SK-N-SH treated with all-trans-retinoic acid at 6 μM for 48 hours (cell line): ENCODE results near the gene SLC26A2.

Experiments used
- ATAC-seq: fragments of 200-7000 bp; cut with Tn5 transposase; 3 replicates; pipeline ENCODE4 v1.9.1; 2020; ENCODE audit warnings: mild to moderate bottlenecking, moderate library complexity
- ARNTL ChIP-seq: fragments of 450-650 bp; formaldehyde crosslinking; IDR thresholded peaks from 2 replicates; pipeline ENCODE4 v1.5.0; 2020; ENCODE audit warnings: low read depth, mild to moderate bottlenecking, moderate library complexity, borderline replicate concordance
- BACH2 ChIP-seq: fragments of 250-450 bp; sonication (Bioruptor Pico); IDR thresholded peaks from 2 replicates; pipeline ENCODE4 v1.9.0; 2021; ENCODE audit warnings: mild to moderate bottlenecking, borderline replicate concordance
- CSDC2 ChIP-seq: fragments of 250-450 bp; sonication (Bioruptor Pico); IDR thresholded peaks from 2 replicates; pipeline ENCODE4 v1.5.0; 2020; ENCODE audit warnings: mild to moderate bottlenecking, moderate library complexity
- ESRRG ChIP-seq: fragments of 250-450 bp; sonication (Bioruptor Pico); IDR thresholded peaks from 2 replicates; pipeline ENCODE4 v1.6.1; 2021; ENCODE audit warnings: mild to moderate bottlenecking
- GLIS3 ChIP-seq: fragments of 250-450 bp; sonication (Bioruptor Pico); IDR thresholded peaks from 2 replicates; pipeline ENCODE4 v1.5.0; 2020; ENCODE audit warnings: mild to moderate bottlenecking, moderate library complexity
- ISL1 ChIP-seq: fragments of 250-450 bp; sonication (Bioruptor Pico); IDR thresholded peaks from 2 replicates; pipeline ENCODE4 v2.1.2; 2022; ENCODE audit warnings: mild to moderate bottlenecking, moderate library complexity
- OSR1 ChIP-seq: fragments of 250-450 bp; sonication (Bioruptor Pico); IDR thresholded peaks from 2 replicates; pipeline ENCODE4 v1.8.0; 2022; ENCODE audit warnings: moderate library complexity, mild to moderate bottlenecking, inconsistent platforms
- RARB ChIP-seq: fragments of 250-450 bp; sonication (Bioruptor Pico); IDR thresholded peaks from 2 replicates; pipeline ENCODE4 v1.8.0; 2021; ENCODE audit warnings: mild to moderate bottlenecking, moderate library complexity
- SNAI2 ChIP-seq: fragments of 250-450 bp; sonication (Bioruptor Pico); IDR thresholded peaks from 2 replicates; pipeline ENCODE4 v1.5.0; 2020; ENCODE audit warnings: mild to moderate bottlenecking, moderate library complexity
- TCF4 ChIP-seq: fragments of 250-450 bp; sonication (Bioruptor Pico); IDR thresholded peaks from 2 replicates; pipeline ENCODE4 v1.8.0; 2021; ENCODE audit warnings: mild to moderate bottlenecking, moderate library complexity, borderline replicate concordance
- TOX ChIP-seq: fragments of 250-450 bp; sonication (Bioruptor Pico); IDR thresholded peaks from 2 replicates; pipeline ENCODE4 v1.8.0; 2021; ENCODE audit warnings: mild to moderate bottlenecking, moderate library complexity, borderline replicate concordance
- ZC3H10 ChIP-seq: fragments of 250-450 bp; sonication (Bioruptor Pico); IDR thresholded peaks from 2 replicates; pipeline ENCODE4 v1.5.1; 2021; ENCODE audit warnings: mild to moderate bottlenecking, moderate library complexity
- ZFP3 ChIP-seq: fragments of 250-450 bp; sonication (Bioruptor Pico); IDR thresholded peaks from 2 replicates; pipeline ENCODE4 v1.5.0; 2020; ENCODE audit warnings: mild to moderate bottlenecking, moderate library complexity
- ZNF565 ChIP-seq: fragments of 450-650 bp; formaldehyde crosslinking; conservative IDR thresholded peaks from 2 replicates; pipeline ENCODE4 v1.5.0; 2020; ENCODE audit warnings: low read depth, mild to moderate bottlenecking, moderate library complexity
- ZNF70 ChIP-seq: fragments of 450-650 bp; formaldehyde crosslinking; IDR thresholded peaks from 2 replicates; pipeline ENCODE4 v1.5.0; 2020; ENCODE audit warnings: mild to moderate bottlenecking, moderate library complexity
- ZNF8 ChIP-seq: fragments of 450-650 bp; formaldehyde crosslinking; IDR thresholded peaks from 2 replicates; pipeline ENCODE4 v1.5.0; 2020; ENCODE audit warnings: mild to moderate bottlenecking, moderate library complexity
- TF ChIP-seq, protein P1 (sequence below): fragments of 250-450 bp; sonication (Bioruptor Pico); IDR thresholded peaks from 2 replicates; pipeline ENCODE4 v1.8.0; 2020; ENCODE audit warnings: mild to moderate bottlenecking, moderate library complexity, borderline replicate concordance
- TF ChIP-seq, protein P2 (sequence below): fragments of 250-450 bp; sonication (Bioruptor Pico); IDR thresholded peaks from 2 replicates; pipeline ENCODE4 v1.5.1; 2021; ENCODE audit warnings: mild to moderate bottlenecking, moderate library complexity
- TF ChIP-seq, protein P3 (sequence below): fragments of 250-450 bp; sonication (Bioruptor Pico); IDR thresholded peaks from 2 replicates; pipeline ENCODE4 v1.5.1; 2020; ENCODE audit warnings: low read depth, mild to moderate bottlenecking, moderate library complexity
- TF ChIP-seq, protein P4 (sequence below): fragments of 250-450 bp; sonication (Bioruptor Pico); IDR thresholded peaks from 2 replicates; pipeline ENCODE4 v1.8.0; 2021; ENCODE audit warnings: low read depth, mild to moderate bottlenecking, moderate library complexity, borderline replicate concordance
- TF ChIP-seq, protein P5 (sequence below): fragments of 250-450 bp; sonication (Bioruptor Pico); IDR thresholded peaks from 2 replicates; pipeline ENCODE4 v1.5.0; 2020; ENCODE audit warnings: mild to moderate bottlenecking, moderate library complexity

The SLC26A2 gene

DNA sequence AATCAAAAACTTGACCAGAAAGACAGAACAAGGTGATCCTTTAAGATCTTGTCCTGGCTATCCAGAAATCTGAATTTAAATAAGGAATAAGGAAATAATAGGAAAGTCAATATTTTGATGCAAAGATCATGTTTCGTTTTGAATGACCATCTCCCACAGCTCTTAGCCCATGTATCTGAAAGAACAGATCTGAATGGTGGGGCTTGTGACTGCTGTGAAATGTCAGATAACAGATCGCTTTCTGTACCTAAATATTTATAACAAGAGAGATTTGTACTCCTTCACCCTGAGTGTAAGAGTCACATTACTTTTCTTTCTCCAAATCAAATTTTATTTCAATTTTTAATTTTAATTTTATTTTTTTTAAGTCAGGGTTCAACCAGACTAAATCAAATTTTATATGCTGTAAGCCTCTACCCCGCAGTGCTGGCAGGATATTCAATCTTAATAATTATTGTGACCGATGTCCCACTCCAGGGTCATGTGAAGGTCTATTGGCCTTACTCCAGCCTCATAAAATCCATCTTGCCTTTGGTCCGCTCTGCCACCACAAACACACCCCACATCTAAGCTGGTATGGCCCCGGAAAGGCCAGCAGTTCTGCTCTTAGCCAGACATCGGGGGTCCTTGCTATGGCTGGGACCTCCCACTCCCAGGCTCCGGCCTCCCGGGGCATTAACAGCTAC, 7.0 kb upstream of the SLC26A2 start:
- no peak for ATAC-seq
- TF ChIP-seq ZNF70 (CRISPR knock-in tag) (no peak), TOX (CRISPR knock-in tag) (no peak), ZNF8 (no peak), ZNF565 (no peak), ZFP3 (no peak), RARB (CRISPR knock-in tag) (no peak), ZC3H10 (CRISPR knock-in tag) (no peak), CSDC2 (no peak), ARNTL (no peak), BACH2 (CRISPR knock-in tag) (no peak), ISL1 (CRISPR knock-in tag) (no peak), ESRRG (CRISPR knock-in tag) (no peak)
- TF ChIP-seq, protein P1, sequence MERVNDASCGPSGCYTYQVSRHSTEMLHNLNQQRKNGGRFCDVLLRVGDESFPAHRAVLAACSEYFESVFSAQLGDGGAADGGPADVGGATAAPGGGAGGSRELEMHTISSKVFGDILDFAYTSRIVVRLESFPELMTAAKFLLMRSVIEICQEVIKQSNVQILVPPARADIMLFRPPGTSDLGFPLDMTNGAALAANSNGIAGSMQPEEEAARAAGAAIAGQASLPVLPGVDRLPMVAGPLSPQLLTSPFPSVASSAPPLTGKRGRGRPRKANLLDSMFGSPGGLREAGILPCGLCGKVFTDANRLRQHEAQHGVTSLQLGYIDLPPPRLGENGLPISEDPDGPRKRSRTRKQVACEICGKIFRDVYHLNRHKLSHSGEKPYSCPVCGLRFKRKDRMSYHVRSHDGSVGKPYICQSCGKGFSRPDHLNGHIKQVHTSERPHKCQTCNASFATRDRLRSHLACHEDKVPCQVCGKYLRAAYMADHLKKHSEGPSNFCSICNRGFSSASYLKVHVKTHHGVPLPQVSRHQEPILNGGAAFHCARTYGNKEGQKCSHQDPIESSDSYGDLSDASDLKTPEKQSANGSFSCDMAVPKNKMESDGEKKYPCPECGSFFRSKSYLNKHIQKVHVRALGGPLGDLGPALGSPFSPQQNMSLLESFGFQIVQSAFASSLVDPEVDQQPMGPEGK, result no peak
- TF ChIP-seq, protein P2, sequence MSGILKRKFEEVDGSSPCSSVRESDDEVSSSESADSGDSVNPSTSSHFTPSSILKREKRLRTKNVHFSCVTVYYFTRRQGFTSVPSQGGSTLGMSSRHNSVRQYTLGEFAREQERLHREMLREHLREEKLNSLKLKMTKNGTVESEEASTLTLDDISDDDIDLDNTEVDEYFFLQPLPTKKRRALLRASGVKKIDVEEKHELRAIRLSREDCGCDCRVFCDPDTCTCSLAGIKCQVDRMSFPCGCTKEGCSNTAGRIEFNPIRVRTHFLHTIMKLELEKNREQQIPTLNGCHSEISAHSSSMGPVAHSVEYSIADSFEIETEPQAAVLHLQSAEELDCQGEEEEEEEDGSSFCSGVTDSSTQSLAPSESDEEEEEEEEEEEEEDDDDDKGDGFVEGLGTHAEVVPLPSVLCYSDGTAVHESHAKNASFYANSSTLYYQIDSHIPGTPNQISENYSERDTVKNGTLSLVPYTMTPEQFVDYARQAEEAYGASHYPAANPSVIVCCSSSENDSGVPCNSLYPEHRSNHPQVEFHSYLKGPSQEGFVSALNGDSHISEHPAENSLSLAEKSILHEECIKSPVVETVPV, result no peak
- TF ChIP-seq, protein P3, sequence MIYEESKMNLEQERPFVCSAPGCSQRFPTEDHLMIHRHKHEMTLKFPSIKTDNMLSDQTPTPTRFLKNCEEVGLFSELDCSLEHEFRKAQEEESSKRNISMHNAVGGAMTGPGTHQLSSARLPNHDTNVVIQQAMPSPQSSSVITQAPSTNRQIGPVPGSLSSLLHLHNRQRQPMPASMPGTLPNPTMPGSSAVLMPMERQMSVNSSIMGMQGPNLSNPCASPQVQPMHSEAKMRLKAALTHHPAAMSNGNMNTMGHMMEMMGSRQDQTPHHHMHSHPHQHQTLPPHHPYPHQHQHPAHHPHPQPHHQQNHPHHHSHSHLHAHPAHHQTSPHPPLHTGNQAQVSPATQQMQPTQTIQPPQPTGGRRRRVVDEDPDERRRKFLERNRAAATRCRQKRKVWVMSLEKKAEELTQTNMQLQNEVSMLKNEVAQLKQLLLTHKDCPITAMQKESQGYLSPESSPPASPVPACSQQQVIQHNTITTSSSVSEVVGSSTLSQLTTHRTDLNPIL (CRISPR knock-in tag), result no peak
- TF ChIP-seq, protein P4, sequence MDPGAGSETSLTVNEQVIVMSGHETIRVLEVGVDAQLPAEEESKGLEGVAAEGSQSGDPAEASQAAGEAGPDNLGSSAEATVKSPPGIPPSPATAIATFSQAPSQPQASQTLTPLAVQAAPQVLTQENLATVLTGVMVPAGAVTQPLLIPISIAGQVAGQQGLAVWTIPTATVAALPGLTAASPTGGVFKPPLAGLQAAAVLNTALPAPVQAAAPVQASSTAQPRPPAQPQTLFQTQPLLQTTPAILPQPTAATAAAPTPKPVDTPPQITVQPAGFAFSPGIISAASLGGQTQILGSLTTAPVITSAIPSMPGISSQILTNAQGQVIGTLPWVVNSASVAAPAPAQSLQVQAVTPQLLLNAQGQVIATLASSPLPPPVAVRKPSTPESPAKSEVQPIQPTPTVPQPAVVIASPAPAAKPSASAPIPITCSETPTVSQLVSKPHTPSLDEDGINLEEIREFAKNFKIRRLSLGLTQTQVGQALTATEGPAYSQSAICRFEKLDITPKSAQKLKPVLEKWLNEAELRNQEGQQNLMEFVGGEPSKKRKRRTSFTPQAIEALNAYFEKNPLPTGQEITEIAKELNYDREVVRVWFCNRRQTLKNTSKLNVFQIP (CRISPR knock-in tag), result no peak
- TF ChIP-seq, protein P5, sequence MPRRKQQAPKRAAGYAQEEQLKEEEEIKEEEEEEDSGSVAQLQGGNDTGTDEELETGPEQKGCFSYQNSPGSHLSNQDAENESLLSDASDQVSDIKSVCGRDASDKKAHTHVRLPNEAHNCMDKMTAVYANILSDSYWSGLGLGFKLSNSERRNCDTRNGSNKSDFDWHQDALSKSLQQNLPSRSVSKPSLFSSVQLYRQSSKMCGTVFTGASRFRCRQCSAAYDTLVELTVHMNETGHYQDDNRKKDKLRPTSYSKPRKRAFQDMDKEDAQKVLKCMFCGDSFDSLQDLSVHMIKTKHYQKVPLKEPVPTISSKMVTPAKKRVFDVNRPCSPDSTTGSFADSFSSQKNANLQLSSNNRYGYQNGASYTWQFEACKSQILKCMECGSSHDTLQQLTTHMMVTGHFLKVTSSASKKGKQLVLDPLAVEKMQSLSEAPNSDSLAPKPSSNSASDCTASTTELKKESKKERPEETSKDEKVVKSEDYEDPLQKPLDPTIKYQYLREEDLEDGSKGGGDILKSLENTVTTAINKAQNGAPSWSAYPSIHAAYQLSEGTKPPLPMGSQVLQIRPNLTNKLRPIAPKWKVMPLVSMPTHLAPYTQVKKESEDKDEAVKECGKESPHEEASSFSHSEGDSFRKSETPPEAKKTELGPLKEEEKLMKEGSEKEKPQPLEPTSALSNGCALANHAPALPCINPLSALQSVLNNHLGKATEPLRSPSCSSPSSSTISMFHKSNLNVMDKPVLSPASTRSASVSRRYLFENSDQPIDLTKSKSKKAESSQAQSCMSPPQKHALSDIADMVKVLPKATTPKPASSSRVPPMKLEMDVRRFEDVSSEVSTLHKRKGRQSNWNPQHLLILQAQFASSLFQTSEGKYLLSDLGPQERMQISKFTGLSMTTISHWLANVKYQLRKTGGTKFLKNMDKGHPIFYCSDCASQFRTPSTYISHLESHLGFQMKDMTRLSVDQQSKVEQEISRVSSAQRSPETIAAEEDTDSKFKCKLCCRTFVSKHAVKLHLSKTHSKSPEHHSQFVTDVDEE (CRISPR knock-in tag), result no peak
- TF ChIP-seq, all 23 proteins: peak for 0

DNA sequence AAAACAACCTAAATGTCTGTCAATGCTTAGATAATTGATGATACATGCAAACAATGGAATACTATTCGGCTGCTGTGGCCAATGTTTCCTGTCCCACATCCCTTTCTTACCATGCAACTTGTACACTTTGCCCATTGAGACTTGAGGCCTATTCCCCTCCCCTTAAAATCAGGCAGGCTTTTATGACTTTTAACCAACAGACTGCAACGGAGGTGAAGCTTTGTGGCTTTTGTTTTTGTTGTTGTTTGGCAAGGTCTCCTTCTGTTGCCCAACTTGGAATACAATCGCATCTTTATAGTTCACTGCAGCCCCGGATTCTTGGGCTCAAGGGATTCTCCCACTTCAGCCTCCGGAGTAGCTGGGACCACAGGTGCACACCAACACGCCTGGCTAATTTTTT, 5.8 kb upstream of the SLC26A2 start:
- TF ChIP-seq RARB (CRISPR knock-in tag) (no peak), OSR1 (no peak), SNAI2 (no peak), TCF4 (CRISPR knock-in tag) (no peak), ZFP3 (no peak), GLIS3 (no peak), ISL1 (CRISPR knock-in tag) (no peak), ZNF8 (no peak), ARNTL (no peak)
- TF ChIP-seq, protein P4 (CRISPR knock-in tag), result no peak
- TF ChIP-seq, protein P3 (CRISPR knock-in tag), result no peak
- TF ChIP-seq, protein P5 (CRISPR knock-in tag), result no peak

More for the DNA sequence above, 5.8 kb upstream of the SLC26A2 start:
- ATAC-seq, result no peak
